WTC11 (cell line): Measurements from ENCODE around the gene HS2ST1.

Experiments
- CREM ChIP-seq: sonication (generic); formaldehyde crosslinking; IDR thresholded peaks from 2 replicates; pipeline ENCODE4 v1.8.1; 2022; ENCODE audit warnings: mild to moderate bottlenecking, missing genetic modification reagents, moderate library complexity
- TF ChIP-seq, protein P1 (sequence below): sonication (generic); formaldehyde crosslinking; IDR thresholded peaks from 2 replicates; pipeline ENCODE4 v1.8.1; 2022; ENCODE audit warnings: mild to moderate bottlenecking, missing genetic modification reagents, moderate library complexity, borderline replicate concordance
- TF ChIP-seq, protein P2 (sequence below): fragments of 200-600 bp; IDR thresholded peaks from 2 replicates; pipeline ENCODE4 v1.8.0; 2022; ENCODE audit warnings: antibody characterized with exemption

DNA sequence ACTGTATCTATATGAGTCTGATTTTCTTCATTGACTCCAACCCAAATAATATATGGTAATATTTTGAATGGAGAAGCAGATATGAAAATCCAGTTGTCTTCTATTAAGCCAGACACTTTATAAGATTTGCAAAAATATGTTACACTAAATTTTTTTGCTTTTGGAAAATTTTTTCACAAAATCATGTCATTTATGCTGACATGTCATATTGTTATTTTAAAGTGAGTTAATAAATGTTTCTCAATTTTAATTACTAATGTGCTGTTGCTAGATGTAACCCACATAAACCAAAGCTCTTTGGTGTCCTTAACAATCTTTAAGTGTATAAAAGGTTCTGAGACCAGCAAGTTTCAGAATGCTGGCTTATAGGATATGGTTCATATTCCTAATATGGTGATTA, 142.5 kb downstream of the HS2ST1 start:
- TF ChIP-seq, protein P1, sequence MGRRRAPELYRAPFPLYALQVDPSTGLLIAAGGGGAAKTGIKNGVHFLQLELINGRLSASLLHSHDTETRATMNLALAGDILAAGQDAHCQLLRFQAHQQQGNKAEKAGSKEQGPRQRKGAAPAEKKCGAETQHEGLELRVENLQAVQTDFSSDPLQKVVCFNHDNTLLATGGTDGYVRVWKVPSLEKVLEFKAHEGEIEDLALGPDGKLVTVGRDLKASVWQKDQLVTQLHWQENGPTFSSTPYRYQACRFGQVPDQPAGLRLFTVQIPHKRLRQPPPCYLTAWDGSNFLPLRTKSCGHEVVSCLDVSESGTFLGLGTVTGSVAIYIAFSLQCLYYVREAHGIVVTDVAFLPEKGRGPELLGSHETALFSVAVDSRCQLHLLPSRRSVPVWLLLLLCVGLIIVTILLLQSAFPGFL (CRISPR knock-in tag), result no peak
- TF ChIP-seq, protein P2, sequence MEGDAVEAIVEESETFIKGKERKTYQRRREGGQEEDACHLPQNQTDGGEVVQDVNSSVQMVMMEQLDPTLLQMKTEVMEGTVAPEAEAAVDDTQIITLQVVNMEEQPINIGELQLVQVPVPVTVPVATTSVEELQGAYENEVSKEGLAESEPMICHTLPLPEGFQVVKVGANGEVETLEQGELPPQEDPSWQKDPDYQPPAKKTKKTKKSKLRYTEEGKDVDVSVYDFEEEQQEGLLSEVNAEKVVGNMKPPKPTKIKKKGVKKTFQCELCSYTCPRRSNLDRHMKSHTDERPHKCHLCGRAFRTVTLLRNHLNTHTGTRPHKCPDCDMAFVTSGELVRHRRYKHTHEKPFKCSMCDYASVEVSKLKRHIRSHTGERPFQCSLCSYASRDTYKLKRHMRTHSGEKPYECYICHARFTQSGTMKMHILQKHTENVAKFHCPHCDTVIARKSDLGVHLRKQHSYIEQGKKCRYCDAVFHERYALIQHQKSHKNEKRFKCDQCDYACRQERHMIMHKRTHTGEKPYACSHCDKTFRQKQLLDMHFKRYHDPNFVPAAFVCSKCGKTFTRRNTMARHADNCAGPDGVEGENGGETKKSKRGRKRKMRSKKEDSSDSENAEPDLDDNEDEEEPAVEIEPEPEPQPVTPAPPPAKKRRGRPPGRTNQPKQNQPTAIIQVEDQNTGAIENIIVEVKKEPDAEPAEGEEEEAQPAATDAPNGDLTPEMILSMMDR, result no peak
- no peak for TF ChIP-seq CREM (CRISPR knock-in tag)
